ENCODE results near the gene SERPINA12.

SERPINA12 gene

DNA sequence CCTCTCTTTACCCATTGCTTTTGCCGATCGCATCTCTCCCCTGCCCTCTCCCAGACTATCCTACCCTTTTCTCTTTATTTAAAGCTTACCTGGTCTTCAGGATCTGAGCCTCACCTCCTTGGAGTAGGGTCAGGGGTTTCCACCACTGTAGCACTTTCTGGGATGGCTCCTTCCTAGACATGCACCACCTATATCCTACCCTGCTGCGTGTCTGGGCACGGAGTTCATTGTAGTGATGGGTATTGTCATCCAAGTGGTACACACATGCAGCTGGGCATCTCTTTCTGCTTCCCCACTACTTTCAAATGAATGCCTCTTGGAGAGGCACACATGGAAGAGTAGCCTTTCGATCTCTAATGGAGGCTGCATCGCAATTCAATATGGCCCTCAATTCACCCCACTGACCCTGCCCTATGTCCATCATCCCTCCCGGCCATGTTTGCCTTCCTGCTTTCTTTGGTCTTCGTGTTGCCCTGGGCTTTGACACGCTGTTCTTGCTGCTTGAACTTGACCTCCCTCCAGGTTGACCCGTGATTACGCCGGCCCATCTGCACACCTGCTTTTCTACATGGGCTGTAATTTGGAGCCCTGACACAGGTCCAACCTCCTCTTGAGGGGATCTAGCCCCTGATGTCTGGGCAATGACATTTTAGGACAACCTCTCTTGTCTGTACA is 67.6 kb downstream of the SERPINA12 start:
- no peak for DNase-seq (ENCODE audit: low read depth in 2 of 2, low spot score in 1 of 2)

GRCh38 chr14:94441130-94441529 is 68.1 kb downstream of the SERPINA12 start:
- DNase-seq (ENCODE audit: low read depth in 2 of 2, low spot score in 1 of 2): no peak

DNA sequence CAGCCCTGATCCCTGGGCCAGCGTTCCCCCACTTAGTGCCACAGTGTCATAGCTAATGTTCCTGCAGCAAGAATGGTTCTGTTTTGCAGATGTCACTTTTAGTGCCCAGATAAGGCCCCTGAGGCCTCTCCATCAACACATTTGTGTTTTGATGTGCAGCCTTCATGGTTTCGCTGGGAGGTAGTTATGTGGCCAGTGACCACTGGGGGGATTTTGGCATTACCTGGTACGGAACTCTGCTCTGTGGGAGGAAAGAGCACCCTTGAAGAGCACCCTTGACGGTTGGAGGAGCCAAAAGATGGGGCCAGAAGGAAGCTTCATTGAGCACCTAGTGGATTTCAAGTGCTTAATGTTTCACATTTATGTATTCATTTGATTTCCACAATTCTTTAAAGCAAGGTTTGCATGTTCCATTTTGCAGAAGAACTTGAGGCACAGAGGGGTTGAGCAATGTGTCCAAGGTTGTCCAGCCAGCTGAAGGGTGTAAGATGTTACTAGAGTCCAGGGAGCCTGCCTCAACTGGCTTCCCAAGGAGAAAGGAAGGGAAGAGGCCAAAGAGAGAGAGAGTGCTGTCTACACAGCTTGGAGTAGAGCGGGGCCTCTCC is 69.7 kb downstream of the SERPINA12 start:
- no peak for DNase-seq (ENCODE audit: low read depth in 2 of 2, low spot score in 1 of 2)

Data from stimulated activated CD8-positive, alpha-beta memory T cell treated with anti-CD3 and anti-CD28 coated beads, Interleukin-4, amount 100 ng/mL, for 4 hours (primary cell).